WTC11 (cell line): Measurements from ENCODE around the gene ZNF174. TPM values are rescaled to one million over a fixed set of nuclear protein-coding genes. Genes with fewer than 3 reads are reported as not detected.
A peak's percentile ranks its signal among the peaks of the same experiment; 100 is the strongest.

ENCODE experiments used
- ATAC-seq: fragments of 200-7000 bp; cut with Tn5 transposase; 2 replicates; pipeline ENCODE4 v1.10.0; 2021; ENCODE audit warnings: mild to moderate bottlenecking, moderate library complexity
- CTCF ChIA-PET: fragments of 300-600 bp; sonication (Branson Sonifier 250); formaldehyde crosslinking; loops from one replicate; lab custom pipeline; 2021; ENCODE audit warnings: antibody characterized with exemption; lab: Charles Lee
- POLR2A ChIA-PET: fragments of 350-600 bp; sonication (Branson Sonifier 250); formaldehyde crosslinking; loops from one replicate; lab custom pipeline; 2021; ENCODE audit warnings: antibody characterized with exemption; lab: Charles Lee
- DNase-seq: peaks from one replicate; pipeline ENCODE4 v3.0.0; 2021; ENCODE audit warnings: low spot score
- H3K27ac Mint-ChIP-seq: 2 replicates; pipeline ENCODE4 v1.8.0; 2021; ENCODE audit warnings: mixed read lengths
- H3K27me3 Mint-ChIP-seq: 2 replicates; pipeline ENCODE4 v1.8.0; 2021; ENCODE audit warnings: low read depth, mild to moderate bottlenecking, moderate library complexity, mixed read lengths
- H3K36me3 Mint-ChIP-seq: 2 replicates; pipeline ENCODE4 v1.8.0; 2021; ENCODE audit warnings: mixed read lengths
- H3K4me1 Mint-ChIP-seq: 2 replicates; pipeline ENCODE4 v1.8.0; 2022; ENCODE audit warnings: mixed read lengths
- H3K4me3 Mint-ChIP-seq: 2 replicates; pipeline ENCODE4 v1.8.0; 2021; ENCODE audit warnings: mild to moderate bottlenecking, moderate library complexity, mixed read lengths
- H3K9me3 Mint-ChIP-seq: 2 replicates; pipeline ENCODE4 v1.8.0; 2021; ENCODE audit warnings: mixed read lengths
- ATF6 ChIP-seq: sonication (generic); formaldehyde crosslinking; IDR thresholded peaks from 2 replicates; pipeline ENCODE4 v1.8.1; 2023; ENCODE audit warnings: mild to moderate bottlenecking, missing genetic modification reagents
- ELF4 ChIP-seq: sonication (generic); formaldehyde crosslinking; IDR thresholded peaks from 2 replicates; pipeline ENCODE4 v1.8.1; 2022; ENCODE audit warnings: low read depth, mild to moderate bottlenecking, moderate library complexity, missing genetic modification reagents
- ESRRA ChIP-seq: sonication (generic); formaldehyde crosslinking; IDR thresholded peaks from 2 replicates; pipeline ENCODE4 v1.8.1; 2022; ENCODE audit warnings: mild to moderate bottlenecking, missing genetic modification reagents, borderline replicate concordance
- FOXJ3 ChIP-seq: sonication (generic); formaldehyde crosslinking; IDR thresholded peaks from 2 replicates; pipeline ENCODE4 v1.9.0; 2021; ENCODE audit warnings: missing genetic modification reagents, mild to moderate bottlenecking, borderline replicate concordance
- GTF2I ChIP-seq: fragments of 250-450 bp; sonication (Bioruptor Pico); conservative IDR thresholded peaks from 2 replicates; pipeline ENCODE4 v1.4.0; 2021; ENCODE audit warnings: mild to moderate bottlenecking
- HMGXB4 ChIP-seq: sonication (generic); formaldehyde crosslinking; IDR thresholded peaks from 2 replicates; pipeline ENCODE4 v1.8.1; 2023; ENCODE audit warnings: mild to moderate bottlenecking, moderate library complexity, missing genetic modification reagents
- NFE2L1 ChIP-seq: sonication (generic); formaldehyde crosslinking; IDR thresholded peaks from 2 replicates; pipeline ENCODE4 v1.8.1; 2023; ENCODE audit warnings: missing genetic modification reagents
- NR1H2 ChIP-seq: sonication (generic); formaldehyde crosslinking; IDR thresholded peaks from 2 replicates; pipeline ENCODE4 v1.9.0; 2021; ENCODE audit warnings: mild to moderate bottlenecking, moderate library complexity, missing genetic modification reagents
- PRRX2 ChIP-seq: fragments of 250-450 bp; sonication (Bioruptor Pico); IDR thresholded peaks from 2 replicates; pipeline ENCODE4 v1.8.0; 2021; ENCODE audit warnings: mild to moderate bottlenecking
- RORB ChIP-seq: fragments of 250-450 bp; sonication (Bioruptor Pico); IDR thresholded peaks from 2 replicates; pipeline ENCODE4 v1.9.0; 2021; ENCODE audit warnings: mild to moderate bottlenecking
- SMAD3 ChIP-seq: sonication (generic); formaldehyde crosslinking; IDR thresholded peaks from 2 replicates; pipeline ENCODE4 v1.8.0; 2022; ENCODE audit warnings: missing genetic modification reagents, mild to moderate bottlenecking, borderline replicate concordance
- SP1 ChIP-seq: sonication (generic); formaldehyde crosslinking; conservative IDR thresholded peaks from 2 replicates; pipeline ENCODE4 v1.8.1; 2022; ENCODE audit warnings: missing genetic modification reagents
- STAT6 ChIP-seq: sonication (generic); formaldehyde crosslinking; conservative IDR thresholded peaks from 2 replicates; pipeline ENCODE4 v1.8.1; 2023; ENCODE audit warnings: mild to moderate bottlenecking, low read depth, missing genetic modification reagents, moderate library complexity
- TCF7 ChIP-seq: sonication (generic); formaldehyde crosslinking; IDR thresholded peaks from 2 replicates; pipeline ENCODE4 v1.8.0; 2022; ENCODE audit warnings: mild to moderate bottlenecking, low read depth, missing genetic modification reagents, moderate library complexity
- TEAD4 ChIP-seq: sonication (generic); formaldehyde crosslinking; IDR thresholded peaks from 2 replicates; pipeline ENCODE4 v1.8.0; 2022; ENCODE audit warnings: mild to moderate bottlenecking, missing genetic modification reagents
- TP53 ChIP-seq: sonication (generic); formaldehyde crosslinking; IDR thresholded peaks from 2 replicates; pipeline ENCODE4 v1.8.1; 2023; ENCODE audit warnings: mild to moderate bottlenecking, missing genetic modification reagents
- USF2 ChIP-seq: sonication (generic); formaldehyde crosslinking; IDR thresholded peaks from 2 replicates; pipeline ENCODE4 v1.8.1; 2023; ENCODE audit warnings: mild to moderate bottlenecking, missing genetic modification reagents, moderate library complexity
- ZBTB43 ChIP-seq: sonication (generic); formaldehyde crosslinking; IDR thresholded peaks from 2 replicates; pipeline ENCODE4 v1.8.1; 2023; ENCODE audit warnings: mild to moderate bottlenecking, missing genetic modification reagents
- ZNF121 ChIP-seq: sonication (generic); formaldehyde crosslinking; IDR thresholded peaks from 2 replicates; pipeline ENCODE4 v1.8.0; 2023; ENCODE audit warnings: missing genetic modification reagents
- ZNF317 ChIP-seq: sonication (generic); formaldehyde crosslinking; IDR thresholded peaks from 2 replicates; pipeline ENCODE4 v1.8.1; 2023; ENCODE audit warnings: low read depth, mild to moderate bottlenecking, moderate library complexity, missing genetic modification reagents, borderline replicate concordance
- ZNF396 ChIP-seq: fragments of 250-450 bp; sonication (Bioruptor Pico); IDR thresholded peaks from 2 replicates; pipeline ENCODE4 v1.8.0; 2021; ENCODE audit warnings: mild to moderate bottlenecking, moderate library complexity, borderline replicate concordance
- total RNA-seq: library from RNA; stranded (reverse); gene quantifications from 3 replicates; pipeline ENCODE4 v1.2.3, GENCODE V29; 2021

ZNF174 gene
- total RNA-seq, 1 experiment from 2014 or later, result 13.8 TPM

- TF ChIP-seq USF2 (no peak; the same call in 1 of the 2 replicates), TEAD4 (no peak), PRRX2 (CRISPR knock-in tag) (no peak), TP53 (CRISPR knock-in tag) (peak; percentile 79), ZNF121 (no peak), STAT6 (no peak), SP1 (CRISPR knock-in tag) (peak; percentile 100), TCF7 (0 out of 2 replicates have a peak, but pooled peaks have one; percentile 23), SMAD3 (CRISPR knock-in tag) (peak; percentile 85; the same call in 1 of the 2 replicates), ZBTB43 (peak; percentile 57; the same call in 1 of the 2 replicates), NFE2L1 (CRISPR knock-in tag) (no peak), HMGXB4 (CRISPR knock-in tag) (peak; percentile 4; the same call in 1 of the 2 replicates), ATF6 (CRISPR knock-in tag) (no peak), FOXJ3 (no peak)
Observed at GRCh38 chr16:3400779-3401688, at the start of gene ZNF174, which contains the start of gene ZSCAN32 (continued).

- TF ChIP-seq ZNF317 (no peak), FOXJ3 (no peak), GTF2I (CRISPR knock-in tag) (no peak), ZNF396 (no peak), ELF4 (CRISPR knock-in tag) (no peak), USF2 (no peak), ESRRA (CRISPR knock-in tag) (no peak), RORB (no peak), NR1H2 (no peak)
- Mint-ChIP-seq H3K27me3 (peaks cover 44% of the 10 kb centered on the region), H3K27ac (no peak within 1 kb of the TSS), H3K36me3 (peaks cover 11% of the 10 kb centered on the region), H3K4me3 (no peak within 1 kb of the TSS), H3K4me1 (no peaks in the 10 kb centered on the region), H3K9me3 (peaks cover 44% of the 10 kb centered on the region)
- ChIA-PET POLR2A (no interaction called here), CTCF (no interaction called here)
- ATAC-seq, result no peak
- DNase-seq, result no peak
Observed at GRCh38 chr16:3355589-3355988, 45.4 kb upstream of the ZNF174 start, which contains the start of gene OR2C1. Gene OR2C1 (plus strand): TSS chr16:3355889. CDS start chr16:3355941, 52 bp downstream.
